ENCODE measurements around the gene PEX10. TPM values are rescaled to one million over a fixed set of nuclear protein-coding genes. Genes with fewer than 3 reads are reported as not detected.

The PEX10 gene
- total and polyA plus RNA-seq, 2 of the 8 experiments (the other 6 are each of a cell fraction or from before 2014, with no cell fraction given), result 24.3 to 26.9 TPM

- H4K8ac ChIP-seq (ENCODE audit: extremely low read depth, insufficient read depth, low read length), result peak overlapping the region; percentile 83
- H2BK20ac ChIP-seq (ENCODE audit: low read length), result no peak overlapping the region
- no peaks in the 10 kb centered on the region for H3K79me1 ChIP-seq (ENCODE audit: low read depth, low read length)
- H3K4me1 ChIP-seq (replicated peaks in 1 of 4; ENCODE audit: control insufficient read depth in 3 of 4, insufficient read depth in 4 of 4, low read length in 3 of 4), result peaks cover 0 to 14% (median 11%) of the 10 kb centered on the region in 4 experiments; a peak in 5 of 7 replicates
- no peak overlapping the region for H3K23ac ChIP-seq (ENCODE audit: insufficient read length)
- DNase-seq (ENCODE audit: low read depth in 1 of 2, low spot score in 2 of 2) (no peak), FAIRE-seq (no peak)
- H4K20me1 ChIP-seq (replicated peaks in 1 of 2; ENCODE audit: control insufficient read depth in 1 of 2, insufficient read depth in 2 of 2, low read length in 2 of 2), result peaks cover 0 to 4% of the 10 kb centered on the region in 2 experiments
- 7% methylated on average over 26 of the region's 66 CpGs; no CpG with 5 or more reads in 1 of the 2 experiments for WGBS, 2 experiments (ENCODE audit: extremely low coverage in 1 of 2, insufficient coverage in 1 of 2, insufficient read length in 1 of 2, insufficient replicate concordance in 2 of 2, low coverage in 1 of 2, low lambda C conversion rate in 2 of 2, missing lambda C conversion rate in 1 of 2)
- H3K9me3 ChIP-seq (ENCODE audit: insufficient read depth in 2 of 2, low read depth in 1 of 2, low read length in 1 of 2), result no peaks in the 10 kb centered on the region
- H2BK5ac ChIP-seq (ENCODE audit: low read depth, low read length), result peak overlapping the region; percentile 78; the same call in 1 of the 2 replicates
- peak overlapping the region; percentile 97 for H4K91ac ChIP-seq (replicated peaks; ENCODE audit: insufficient read length, low read length)
- CTCF ChIA-PET (ENCODE audit: partially characterized antibody), result interaction anchor here (0.9 to 1.8 kb wide), 4 partner anchors 10 to 134 kb away, joined by 3 to 7 read pairs (median 4); no protein-coding TSS in a partner anchor
- H3K36me3 ChIP-seq (ENCODE audit: control insufficient read depth in 2 of 4, insufficient read depth in 4 of 4, low read length in 3 of 4), result peaks cover 2 to 8% (median 5%) of the 10 kb centered on the region in 4 experiments; a peak in 5 of 8 replicates
- no peak overlapping the region for H2BK12ac ChIP-seq (ENCODE audit: low read depth, low read length)
- POLR2A ChIA-PET (ENCODE audit: partially characterized antibody), result interaction anchor here (0.6 to 3.6 kb wide), 6 partner anchors 10 to 216 kb away, joined by 3 to 13 read pairs (median 3); no protein-coding TSS in a partner anchor
- H2AFZ ChIP-seq (ENCODE audit: low read length), result no peak overlapping the region; the same call in 1 of the 2 replicates
- peak overlapping the region; percentile 97 for H3K18ac ChIP-seq (ENCODE audit: extremely low read depth, low read length)
- H3K23me2 ChIP-seq (ENCODE audit: low read depth, low read length), result peaks cover 15% of the 10 kb centered on the region
- peak overlapping the region; percentile 51 to 92 (median 56) for H3K4me3 ChIP-seq (ENCODE audit: extremely low read depth in 1 of 4, insufficient read depth in 2 of 4, low read depth in 3 of 4, low read length in 4 of 4)
- no peak overlapping the region for H3K14ac ChIP-seq (ENCODE audit: insufficient read length)
- H3K4ac ChIP-seq (replicated peaks; ENCODE audit: insufficient read length, low read depth, low read length), result peak overlapping the region; percentile 96
- no peak overlapping the region; the same call in 1 of the 2 replicates for H3K27ac ChIP-seq (ENCODE audit: low read depth, low read length)
- peak overlapping the region; percentile 35 to 79 (median 64); a peak in 6 of 7 replicates for H3K9ac ChIP-seq (replicated peaks in 1 of 4; ENCODE audit: extremely low read depth in 1 of 4, low read depth in 3 of 4, low read length in 3 of 4)
- H3K56ac ChIP-seq (replicated peaks; ENCODE audit: insufficient read length, low read depth, low read length), result no peak overlapping the region
- peak overlapping the region; percentile 65; the same call in 1 of the 2 replicates for H2AK5ac ChIP-seq (ENCODE audit: low read depth, low read length)
- peak overlapping the region; percentile 75 to 91 for H3K4me2 ChIP-seq (ENCODE audit: insufficient read depth in 1 of 2, low read depth in 2 of 2, low read length in 2 of 2)
- peak overlapping the region; percentile 81; the same call in 1 of the 2 replicates for H2BK15ac ChIP-seq (ENCODE audit: low read length)
- H2BK120ac ChIP-seq (replicated peaks; ENCODE audit: low read depth, low read length), result no peak overlapping the region
- peak overlapping the region; percentile 98 for H4K5ac ChIP-seq (ENCODE audit: insufficient read length, low read depth, low read length)
- H3K27me3 ChIP-seq (replicated peaks in 1 of 4; ENCODE audit: control insufficient read depth in 3 of 4, extremely low read depth in 1 of 4, insufficient read depth in 3 of 4, low read length in 3 of 4), result no peaks in the 10 kb centered on the region; a peak in 1 of 7 replicates
- peaks cover 0 to 6% of the 10 kb centered on the region in 2 experiments; a peak in 1 of 4 replicates for H3K79me2 ChIP-seq (ENCODE audit: control insufficient read depth in 1 of 2, insufficient read depth in 2 of 2, low read length in 2 of 2)
- TF ChIP-seq ATF3 (IDR thresholded peaks at IDR 0.05; ENCODE audit: insufficient read depth, low read depth, low read length) (no peak), KDM4A (IDR thresholded peaks at IDR 0.05; ENCODE audit: low read depth, low read length, severe bottlenecking) (peak; percentile 67), GTF2F1 (IDR thresholded peaks at IDR 0.05; ENCODE audit: borderline replicate concordance, low read depth, low read length) (no peak), MAX (IDR thresholded peaks at IDR 0.05) (peak; percentile 65), POU5F1 (IDR thresholded peaks at IDR 0.05; ENCODE audit: low read depth, low read length) (no peak), RXRA (IDR thresholded peaks at IDR 0.05; ENCODE audit: insufficient read depth, low read depth, low read length) (no peak), NRF1 (IDR thresholded peaks at IDR 0.05; ENCODE audit: low read depth, low read length) (no peak), E2F6 (IDR thresholded peaks at IDR 0.05) (peak; percentile 93), TEAD4 (IDR thresholded peaks at IDR 0.05; ENCODE audit: low read depth, low read length) (no peak), CHD2 (IDR thresholded peaks at IDR 0.05; ENCODE audit: low read length) (no peak)
These were observed 570 bp upstream of the PEX10 start for GRCh38 chr1:2412773-2413494.

Data from H1 (cell line).